GM06990 (cell line): ENCODE measurements around the gene MGMT.

Source experiments
- DNase-seq: peaks from one replicate; pipeline ENCODE4 v3.0.0-alpha.2; 2011; ENCODE audit not compliant: insufficient read length; ENCODE audit errors: extremely low read depth
- H3K27me3 ChIP-seq: replicated peaks from 2 replicates; pipeline ENCODE4 v1.6.0; 2011; ENCODE audit warnings: low read length; ENCODE audit not compliant: control insufficient read depth, insufficient read depth
- H3K36me3 ChIP-seq: 2 replicates; pipeline ENCODE4 v1.5.1; 2011; ENCODE audit warnings: low read length; ENCODE audit not compliant: control insufficient read depth, insufficient read depth
- H3K4me3 ChIP-seq: replicated peaks from 2 replicates; pipeline ENCODE4 v1.5.1; 2011; ENCODE audit warnings: low read depth, mild to moderate bottlenecking, control low read depth, low read length
- TF ChIP-seq, protein P1 (sequence below): IDR thresholded peaks from 2 replicates; pipeline ENCODE4 v1.5.1; 2011; ENCODE audit warnings: low read length, control low read depth, mild to moderate bottlenecking, inconsistent platforms; ENCODE audit not compliant: insufficient read depth, poor library complexity, severe bottlenecking

MGMT gene

GRCh38 chr10:129771024-129771423, 304.0 kb downstream of the MGMT start:
- no peaks in the 10 kb centered on the region for H3K27me3 ChIP-seq
- no peak overlapping the region for H3K4me3 ChIP-seq
- TF ChIP-seq, protein P1, sequence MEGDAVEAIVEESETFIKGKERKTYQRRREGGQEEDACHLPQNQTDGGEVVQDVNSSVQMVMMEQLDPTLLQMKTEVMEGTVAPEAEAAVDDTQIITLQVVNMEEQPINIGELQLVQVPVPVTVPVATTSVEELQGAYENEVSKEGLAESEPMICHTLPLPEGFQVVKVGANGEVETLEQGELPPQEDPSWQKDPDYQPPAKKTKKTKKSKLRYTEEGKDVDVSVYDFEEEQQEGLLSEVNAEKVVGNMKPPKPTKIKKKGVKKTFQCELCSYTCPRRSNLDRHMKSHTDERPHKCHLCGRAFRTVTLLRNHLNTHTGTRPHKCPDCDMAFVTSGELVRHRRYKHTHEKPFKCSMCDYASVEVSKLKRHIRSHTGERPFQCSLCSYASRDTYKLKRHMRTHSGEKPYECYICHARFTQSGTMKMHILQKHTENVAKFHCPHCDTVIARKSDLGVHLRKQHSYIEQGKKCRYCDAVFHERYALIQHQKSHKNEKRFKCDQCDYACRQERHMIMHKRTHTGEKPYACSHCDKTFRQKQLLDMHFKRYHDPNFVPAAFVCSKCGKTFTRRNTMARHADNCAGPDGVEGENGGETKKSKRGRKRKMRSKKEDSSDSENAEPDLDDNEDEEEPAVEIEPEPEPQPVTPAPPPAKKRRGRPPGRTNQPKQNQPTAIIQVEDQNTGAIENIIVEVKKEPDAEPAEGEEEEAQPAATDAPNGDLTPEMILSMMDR = no peak
- DNase-seq = no peak
- no peaks in the 10 kb centered on the region for H3K36me3 ChIP-seq

- Histone ChIP-seq H3K4me3 (no peak overlapping the region), H3K27me3 (no peaks in the 10 kb centered on the region), H3K36me3 (no peaks in the 10 kb centered on the region)
- TF ChIP-seq, protein P1 = no peak
- no peak for DNase-seq
Measured at GRCh38 chr10:129771576-129771975, 304.5 kb downstream of the MGMT start.

DNA sequence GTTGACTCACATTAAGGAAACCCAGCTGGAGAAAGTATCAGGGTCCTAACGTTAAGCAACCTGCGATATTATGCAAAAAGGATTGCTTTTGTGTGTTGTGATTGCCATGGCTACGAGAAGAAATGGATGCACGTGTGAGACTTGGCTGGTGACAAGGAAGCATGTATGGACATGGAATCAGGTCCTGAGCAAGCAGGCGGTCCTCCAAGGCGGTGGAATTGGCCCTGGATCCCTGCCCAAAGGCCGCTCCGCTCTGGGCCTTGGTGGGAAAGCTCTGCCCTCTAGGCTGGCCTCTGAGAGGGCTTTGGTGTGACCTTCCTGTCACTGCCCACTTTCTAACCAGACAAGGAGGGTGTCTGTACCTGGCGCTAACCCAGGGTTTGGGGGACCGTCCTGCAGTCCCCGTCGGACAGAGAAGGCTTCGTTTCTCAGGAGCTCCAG, 305.0 kb downstream of the MGMT start:
- TF ChIP-seq, protein P1 = no peak
- H3K27me3 ChIP-seq = no peaks in the 10 kb centered on the region
- H3K36me3 ChIP-seq = no peaks in the 10 kb centered on the region
- H3K4me3 ChIP-seq = no peak overlapping the region
- DNase-seq = no peak

DNA sequence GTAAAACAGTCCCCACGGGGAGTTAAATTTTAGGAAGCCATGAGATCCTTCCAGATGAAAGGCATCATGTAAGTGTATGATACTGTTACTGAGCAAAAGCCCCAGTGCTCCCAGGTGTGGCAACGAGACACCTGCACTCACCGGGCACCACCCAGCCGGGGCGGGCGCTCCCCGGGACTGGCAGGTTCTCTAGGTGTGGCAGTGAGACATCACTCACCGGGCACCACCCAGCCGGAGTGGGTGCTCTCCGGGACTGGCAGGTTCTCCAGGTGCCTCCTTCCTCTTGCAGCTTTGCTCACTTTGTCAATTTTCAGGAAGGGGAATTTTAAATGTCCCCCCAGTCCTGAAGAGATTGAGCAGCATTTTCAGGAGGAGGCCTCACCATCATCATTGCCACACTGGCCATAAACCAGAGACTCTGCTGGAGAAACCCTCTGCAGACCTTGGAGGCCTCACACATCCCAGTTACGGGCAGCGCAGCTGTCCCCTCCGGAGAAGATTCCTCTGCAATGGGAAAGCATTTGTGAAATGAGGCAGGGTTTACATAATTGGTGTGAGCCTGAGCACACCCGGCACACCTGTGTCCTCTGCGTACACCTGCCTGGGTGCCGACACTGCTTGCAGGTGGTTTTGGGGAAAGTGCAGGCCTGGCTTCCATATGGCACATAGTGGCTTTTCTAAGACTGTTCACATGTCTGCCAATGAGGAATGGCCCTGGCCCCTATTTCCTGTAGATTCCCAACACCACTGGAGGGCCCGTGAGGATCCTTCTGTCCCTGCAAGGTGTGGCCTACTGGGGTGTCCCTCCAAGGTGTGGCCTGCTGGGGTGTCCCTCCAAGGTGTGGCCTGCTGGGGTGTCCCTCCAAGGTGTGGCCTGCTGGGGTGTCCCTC, 305.7 kb downstream of the MGMT start:
- Histone ChIP-seq H3K36me3 (no peaks in the 10 kb centered on the region), H3K4me3 (no peak overlapping the region), H3K27me3 (no peaks in the 10 kb centered on the region)
- DNase-seq = no peak
- TF ChIP-seq, protein P1 = no peak

DNA sequence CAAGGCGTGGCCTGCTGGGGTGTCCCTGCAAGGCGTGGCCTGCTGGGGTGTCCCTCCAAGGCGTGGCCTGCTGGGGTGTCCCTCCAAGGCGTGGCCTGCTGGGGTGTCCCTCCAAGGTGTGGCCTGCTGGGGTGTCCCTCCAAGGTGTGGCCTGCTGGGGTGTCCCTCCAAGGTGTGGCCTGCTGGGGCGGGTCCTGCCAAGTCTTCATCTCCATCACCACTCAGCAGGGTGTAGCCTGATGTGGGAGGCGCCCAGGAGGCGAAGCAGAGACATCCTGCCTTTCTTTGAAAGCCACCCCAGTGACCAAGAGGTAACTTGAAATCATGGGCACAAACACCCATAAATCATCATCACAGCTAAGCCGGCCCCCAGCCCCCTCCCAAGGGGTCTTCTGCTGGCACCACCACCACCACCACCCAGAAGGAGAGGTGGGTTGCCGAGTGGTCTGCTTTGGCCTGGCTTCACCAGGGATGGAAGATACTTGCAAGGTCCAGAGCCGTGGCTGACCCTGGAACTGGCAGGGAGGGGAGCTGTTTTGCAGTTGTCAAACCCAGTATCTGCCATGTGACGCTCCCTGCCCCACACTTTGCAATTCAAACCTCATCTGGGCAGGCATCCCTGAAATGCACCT, 306.4 kb downstream of the MGMT start:
- DNase-seq = no peak
- TF ChIP-seq, protein P1 = no peak
- H3K4me3 ChIP-seq = no peak overlapping the region
- H3K36me3 ChIP-seq = no peaks in the 10 kb centered on the region
- H3K27me3 ChIP-seq = no peaks in the 10 kb centered on the region
